Activated CD4-positive, alpha-beta T cell treated with anti-CD3 and anti-CD28 coated beads for 48 hours (primary cell): ENCODE measurements around the gene ENDOV.
A peak's percentile ranks its signal among the peaks of the same experiment; 100 is the strongest.

Source experiments
- DNase-seq: peaks from one replicate; pipeline ENCODE4 v3.0.0-alpha.2; 2020

Gene ENDOV

DNA sequence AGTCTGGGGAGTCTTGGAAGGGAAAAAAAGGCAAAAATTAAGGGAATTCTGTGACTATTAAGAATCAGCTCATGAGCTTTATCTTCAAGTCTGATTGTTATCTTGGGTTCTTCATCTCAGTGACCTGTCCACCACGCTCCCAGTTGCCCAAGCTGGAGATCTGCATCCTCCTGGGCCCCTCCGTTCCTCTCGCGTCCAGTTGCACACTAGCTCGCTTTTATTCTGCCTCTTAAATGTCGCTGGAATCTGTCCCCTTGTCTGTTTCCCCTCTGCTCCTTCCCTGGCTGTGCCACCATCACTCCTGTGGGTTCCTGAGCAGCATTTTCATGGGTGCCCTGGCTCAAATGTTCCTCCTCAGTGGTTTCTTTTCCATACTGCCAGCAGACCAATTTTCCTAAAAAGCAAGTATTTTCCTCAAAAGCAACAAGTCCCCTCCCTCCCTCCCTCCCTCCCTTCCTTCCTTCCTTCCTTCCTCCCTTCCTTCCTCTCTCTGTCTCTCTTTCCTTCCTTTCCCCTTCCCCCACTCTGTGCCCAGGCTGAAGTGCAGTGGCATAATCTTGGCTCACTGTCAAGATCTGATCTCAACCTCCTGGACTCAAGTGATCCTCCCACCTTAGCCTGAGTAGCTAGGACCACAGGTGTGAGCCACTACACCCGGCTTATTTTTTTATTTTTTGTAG, 1.4 kb downstream of the ENDOV start:
- no peak for DNase-seq

- DNase-seq: no peak
Measured at GRCh38 chr17:80416940-80417293, 1.9 kb downstream of the ENDOV start.

GRCh38 chr17:80418589-80418988, 3.6 kb downstream of the ENDOV start:
- DNase-seq: no peak

DNA sequence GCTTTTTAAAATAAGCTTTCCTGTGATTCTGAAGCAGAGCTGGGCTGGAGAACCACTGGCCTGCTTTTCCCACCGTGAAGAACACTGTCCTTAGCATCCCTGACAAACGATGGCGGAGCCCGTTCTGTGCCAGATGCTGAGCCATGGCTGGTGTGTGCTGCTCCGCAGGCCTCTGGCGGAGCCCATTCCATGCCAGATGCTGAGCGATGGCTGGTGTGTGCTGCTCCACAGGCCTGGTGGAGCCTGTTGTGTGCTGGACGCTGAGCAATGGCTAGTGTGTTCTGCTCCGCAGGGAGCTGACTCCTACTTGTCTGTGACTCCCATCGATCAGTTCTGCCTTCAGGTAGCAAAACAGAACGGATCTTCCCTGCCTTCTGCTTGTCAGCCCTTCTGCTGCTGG, 4.3 kb downstream of the ENDOV start:
- no peak for DNase-seq

- no peak for DNase-seq
Measured at GRCh38 chr17:80421381-80422090, 6.6 kb downstream of the ENDOV start.

GRCh38 chr17:80422276-80422675, 7.3 kb downstream of the ENDOV start:
- DNase-seq: no peak

DNA sequence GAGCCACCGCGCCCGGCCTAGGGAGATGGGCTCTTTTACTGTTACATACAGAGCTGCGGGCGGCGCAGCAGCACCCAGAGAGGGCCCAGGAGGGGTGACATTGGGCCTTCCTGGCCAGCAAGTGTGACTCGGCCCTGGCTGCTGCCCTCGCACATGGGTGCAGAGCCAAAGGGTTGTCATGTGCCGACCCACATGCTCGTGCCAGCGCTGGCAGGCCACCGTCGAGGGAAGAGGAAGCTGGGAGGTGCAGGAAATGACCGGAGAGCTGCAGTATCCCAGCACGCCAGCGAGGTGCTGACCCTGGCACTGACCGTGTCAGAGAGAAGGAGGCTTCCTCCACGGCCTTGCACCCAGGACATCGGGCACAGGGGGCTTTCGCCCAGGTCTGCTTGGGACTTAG, 8.0 kb downstream of the ENDOV start:
- no peak for DNase-seq

GRCh38 chr17:80423536-80424225, 8.7 kb downstream of the ENDOV start:
- DNase-seq: no peak

DNA sequence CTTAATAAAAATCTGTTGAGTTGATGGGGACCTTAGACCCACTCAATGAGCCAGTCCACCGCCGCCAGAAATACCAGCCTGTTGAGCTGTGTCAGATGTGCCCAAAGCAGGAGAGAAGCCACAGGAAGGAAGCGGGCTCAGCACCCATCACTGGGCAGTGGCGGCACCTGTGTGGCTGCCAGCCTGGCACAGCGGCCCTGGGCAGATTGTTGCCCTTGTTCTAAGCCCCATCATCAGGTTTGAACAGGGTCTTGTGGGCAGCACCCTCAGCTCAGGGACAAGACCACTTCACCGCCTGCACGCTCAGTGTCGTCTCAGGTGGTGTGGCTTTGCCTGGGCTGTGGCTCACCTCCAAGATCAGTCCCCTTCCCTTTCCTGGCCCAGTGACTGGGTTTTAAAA, 9.3 kb downstream of the ENDOV start:
- DNase-seq: no peak

- DNase-seq: no peak
Measured at GRCh38 chr17:80424878-80425765, 10.2 kb downstream of the ENDOV start.

DNA sequence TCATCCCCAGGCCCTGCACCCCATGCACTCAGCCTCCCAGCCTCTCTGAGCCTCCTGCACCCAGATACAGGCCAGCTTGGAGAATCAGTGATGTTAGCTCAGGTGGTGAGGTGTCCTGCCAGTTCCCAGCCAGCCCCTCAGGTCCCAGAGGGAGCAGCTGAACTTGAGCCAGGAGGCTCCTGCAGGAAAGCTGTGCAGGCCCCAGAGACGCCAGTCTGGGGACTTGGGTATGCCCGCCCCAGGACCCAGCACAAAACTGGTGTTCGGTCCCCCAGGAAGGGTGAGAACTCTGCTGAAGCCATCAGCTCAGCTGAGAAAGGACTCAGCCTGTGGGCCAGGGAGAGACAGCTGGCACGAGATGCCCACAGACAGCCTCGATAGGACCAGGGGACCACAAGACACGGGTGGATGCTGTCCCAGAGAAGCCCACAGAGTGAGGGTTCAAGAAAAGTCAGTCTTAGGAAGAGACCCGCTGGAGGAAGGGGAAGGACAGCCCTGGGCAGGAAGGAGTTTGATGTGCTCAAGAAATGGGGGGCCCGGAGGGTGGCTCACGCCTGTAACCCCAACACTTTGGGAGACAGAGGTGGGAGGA, 11.0 kb downstream of the ENDOV start:
- DNase-seq: no peak

- peak; percentile 91 for DNase-seq
Measured at GRCh38 chr17:80426671-80427326, 11.8 kb downstream of the ENDOV start.

GRCh38 chr17:80427366-80428282, 12.7 kb downstream of the ENDOV start:
- DNase-seq: no peak

GRCh38 chr17:80428363-80428762, 13.4 kb downstream of the ENDOV start:
- DNase-seq: no peak

DNA sequence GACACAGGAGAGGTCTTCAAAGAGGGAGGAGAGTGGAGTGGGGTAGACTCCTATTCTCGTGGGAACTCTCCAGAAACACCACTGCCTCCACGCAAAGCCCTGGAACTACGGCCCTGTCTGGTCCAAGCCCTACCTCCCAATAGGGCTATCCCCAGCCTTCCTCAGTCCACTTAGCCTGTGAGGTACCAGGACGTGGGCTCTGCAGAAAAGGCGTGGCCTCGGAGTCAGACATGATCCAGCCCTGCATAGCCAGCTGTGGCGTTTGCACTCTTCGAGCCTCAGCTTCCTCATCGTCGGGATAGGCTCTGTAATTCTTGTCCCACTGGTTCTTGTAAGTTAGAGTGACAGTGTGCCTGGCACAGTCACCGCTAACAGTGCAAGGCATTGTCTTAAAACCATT, 13.8 kb downstream of the ENDOV start:
- DNase-seq: no peak

GRCh38 chr17:80429356-80430275, 14.6 kb downstream of the ENDOV start:
- no peak for DNase-seq

DNA sequence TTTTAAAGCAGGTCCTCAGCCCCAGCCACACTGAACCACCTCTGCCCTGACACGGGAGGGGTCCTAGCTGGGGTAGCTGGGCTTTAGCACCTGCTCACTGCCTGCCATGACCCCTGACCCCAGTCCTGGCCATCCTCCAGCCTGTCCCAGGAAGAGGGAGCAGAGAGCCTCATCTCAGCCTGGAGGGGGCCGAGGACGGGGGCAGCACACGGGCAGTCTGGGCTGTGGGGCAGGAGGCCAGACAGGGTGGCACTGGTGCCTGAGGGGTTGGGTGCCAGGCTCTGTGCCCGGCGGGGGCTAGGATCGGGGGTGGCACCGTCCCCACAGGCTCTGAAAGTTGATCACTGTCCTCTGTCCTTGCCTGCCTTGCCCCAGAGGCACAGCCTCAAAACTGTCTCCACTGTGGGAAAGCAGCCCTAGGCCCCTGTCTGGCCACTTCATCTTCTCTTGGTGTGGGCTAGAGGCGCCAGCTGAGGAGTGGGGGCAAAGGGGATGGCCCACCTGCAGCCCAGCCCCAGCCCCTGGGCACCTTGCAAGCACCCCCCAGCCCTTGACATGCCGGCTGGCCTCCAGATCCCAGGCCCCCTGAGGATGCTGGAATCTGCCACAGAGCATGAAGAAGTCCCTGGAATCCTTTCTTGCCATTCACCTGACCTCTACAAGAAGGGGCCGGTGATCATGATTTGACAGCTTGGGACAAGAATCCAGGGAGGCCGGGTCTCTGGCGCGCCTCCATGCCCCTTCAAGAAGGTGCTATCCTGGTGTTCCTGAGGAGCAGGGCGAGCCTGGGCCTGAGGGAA, 15.7 kb downstream of the ENDOV start:
- DNase-seq: no peak

DNA sequence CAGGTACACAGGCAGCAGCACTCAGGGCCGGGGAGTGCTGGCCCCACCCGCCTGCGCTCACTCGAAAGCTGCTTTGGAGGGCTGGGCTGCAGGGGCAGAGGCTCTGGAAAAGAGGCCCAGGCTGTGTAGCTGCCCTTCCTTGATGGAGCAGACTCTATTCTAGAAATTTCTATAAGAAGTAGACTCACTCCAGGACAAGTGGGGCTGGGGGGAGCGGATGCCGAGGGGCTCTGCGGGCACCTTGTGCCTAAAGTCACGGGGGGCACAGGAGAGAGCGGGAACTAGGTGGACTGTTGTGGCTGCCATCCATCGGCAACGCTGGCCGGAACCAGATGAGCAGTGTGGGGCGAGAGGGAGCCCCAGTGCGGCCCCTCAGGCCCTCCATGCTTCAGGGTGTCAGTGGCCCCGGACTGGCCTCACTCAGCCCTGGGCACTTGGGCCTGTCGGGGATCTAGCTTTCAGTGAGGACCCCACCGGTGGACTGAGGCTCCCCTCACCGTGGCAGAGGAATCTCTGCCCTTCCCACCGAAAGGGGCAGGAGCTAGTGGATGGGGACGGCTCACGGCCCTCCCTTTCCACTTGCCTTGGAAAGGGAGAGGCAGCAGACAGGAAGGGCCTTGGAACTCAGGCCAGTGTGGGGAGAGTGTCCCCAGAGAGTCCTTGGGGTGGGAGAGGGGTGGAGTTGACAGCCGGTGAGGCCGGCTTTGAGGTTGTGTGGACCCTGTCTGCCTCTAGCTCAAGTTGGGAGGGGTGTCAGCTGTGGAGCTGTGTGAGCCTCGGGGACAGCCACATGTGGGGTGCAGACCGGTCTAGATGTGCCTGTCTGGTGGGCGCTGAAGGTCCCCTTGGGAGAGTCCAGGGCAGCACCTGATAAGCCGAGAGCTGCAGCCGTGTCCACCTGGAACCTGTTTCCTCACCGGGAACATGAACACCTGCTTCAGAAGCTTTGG, 16.6 kb downstream of the ENDOV start:
- no peak for DNase-seq
